ENCODE results near the gene SMAD3.

The SMAD3 gene

DNA sequence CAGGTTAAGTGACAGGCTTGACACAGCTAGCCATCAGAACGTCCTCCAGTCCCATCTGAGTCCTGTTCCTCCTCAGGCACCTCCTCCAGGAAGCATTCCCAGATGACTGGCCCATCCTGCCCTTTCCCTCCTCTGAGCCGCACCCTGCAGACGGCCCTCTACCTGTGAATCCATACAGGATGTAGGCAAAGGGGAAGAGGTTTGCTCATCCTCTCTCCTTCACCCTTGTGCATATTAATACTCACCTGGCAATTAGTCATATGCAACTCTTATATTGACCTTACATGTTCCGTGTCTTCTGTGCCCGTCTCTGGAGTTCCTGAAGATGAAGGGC, 61.9 kb downstream of the SMAD3 start:
- DNase-seq (ENCODE audit: low spot score), result no peak

DNA sequence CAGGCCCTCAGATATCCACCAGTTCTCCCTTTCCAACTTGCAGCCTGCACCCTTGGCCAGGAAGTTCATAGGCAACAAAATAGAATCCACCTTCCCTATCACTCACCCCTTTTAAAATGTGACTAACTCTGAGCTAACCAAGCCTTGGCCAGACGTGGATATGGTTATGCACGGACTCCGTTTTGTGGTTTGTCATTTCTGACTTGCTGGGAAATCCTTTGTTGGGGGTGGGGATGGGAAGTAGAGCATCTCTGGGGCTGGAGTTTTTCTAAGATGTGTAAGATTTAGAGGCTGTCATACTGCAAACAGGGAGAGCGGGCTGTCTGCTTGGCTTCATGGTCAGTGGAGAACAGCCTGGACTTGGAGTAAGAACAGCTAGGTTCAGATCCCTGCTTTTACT, 62.6 kb downstream of the SMAD3 start:
- DNase-seq (ENCODE audit: low spot score), result no peak

DNA sequence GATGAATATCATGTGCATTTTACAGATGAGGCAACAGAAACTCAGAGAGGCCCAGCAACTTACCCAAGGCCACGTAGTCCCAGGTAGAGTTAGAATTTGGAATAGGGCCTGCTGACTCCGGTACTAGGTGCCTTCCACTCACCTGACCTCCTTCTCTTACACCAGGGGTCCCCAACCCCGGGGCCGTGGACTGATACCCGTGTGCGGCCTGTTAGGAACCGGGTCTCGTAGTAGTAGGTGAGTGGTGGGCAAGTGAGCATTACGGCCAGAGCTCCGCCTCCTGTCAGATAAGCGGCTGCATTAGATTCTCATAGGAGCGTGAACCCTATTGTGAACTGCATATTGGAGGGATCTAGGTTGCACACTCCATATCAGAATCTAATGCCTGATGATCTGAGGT, 64.8 kb downstream of the SMAD3 start:
- DNase-seq (ENCODE audit: low spot score), result no peak

DNA sequence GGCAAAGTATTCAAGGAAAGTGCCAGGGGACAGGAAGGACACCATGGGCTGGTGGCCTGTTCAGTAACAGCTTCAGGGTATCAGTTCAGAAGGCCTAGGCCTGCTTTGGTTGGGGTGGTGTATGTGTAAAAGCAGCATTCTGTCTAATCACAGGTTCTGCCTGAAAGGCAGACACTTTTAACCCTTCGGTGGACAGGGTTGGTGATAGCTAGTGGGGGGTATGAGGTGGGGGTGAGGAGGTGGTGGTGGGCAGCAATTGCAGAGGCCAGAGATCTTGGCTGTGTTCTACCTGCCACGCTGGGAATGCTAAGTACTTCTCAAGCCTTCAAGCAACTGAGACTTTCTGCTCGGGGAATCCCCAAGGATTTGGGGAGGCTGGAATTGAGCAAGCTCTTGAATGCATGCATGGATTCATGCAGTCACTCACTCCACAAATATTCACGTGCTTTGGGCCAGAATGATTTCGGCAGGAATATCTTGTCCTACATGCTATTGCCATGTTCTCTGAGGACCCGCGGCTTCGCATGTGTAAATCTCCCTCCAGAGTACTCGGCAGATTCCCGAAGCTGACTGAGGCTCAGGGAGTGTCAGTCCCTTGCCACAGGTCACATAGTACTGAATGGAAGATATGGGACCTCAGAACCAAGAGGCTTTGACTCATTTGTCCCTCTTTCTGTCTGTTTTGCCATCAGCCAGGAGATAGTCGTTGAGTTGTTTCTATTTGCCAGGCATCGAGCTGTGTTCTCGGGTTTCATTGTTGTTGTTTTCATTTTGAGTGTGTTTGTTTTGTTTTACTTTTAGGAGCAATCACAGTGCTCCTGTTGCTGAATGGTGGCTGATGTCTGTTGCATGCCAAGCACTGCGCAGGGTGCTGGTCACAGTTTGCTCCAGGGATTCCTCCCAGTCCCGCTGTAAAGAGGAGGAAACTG, 65.5 kb downstream of the SMAD3 start:
- DNase-seq (ENCODE audit: low spot score), result no peak

DNA sequence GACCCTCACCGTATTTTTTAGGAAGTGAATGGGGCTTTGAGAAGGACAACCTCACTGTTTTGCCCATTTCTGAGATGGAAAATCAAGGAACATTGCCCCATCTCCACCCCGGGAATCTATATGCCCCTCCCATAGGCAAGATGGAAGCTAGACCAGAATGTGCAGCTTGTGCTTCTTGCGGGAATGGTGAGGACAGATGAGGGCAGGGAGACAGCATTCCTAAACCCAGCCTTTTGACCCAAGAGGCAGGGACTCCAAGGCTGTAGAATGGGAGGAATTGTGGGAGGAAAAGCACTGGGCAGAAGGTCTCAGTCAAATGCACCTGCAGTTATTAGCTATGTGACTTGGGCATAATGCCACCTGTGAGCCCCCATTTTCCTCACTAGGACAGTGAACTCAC, 66.9 kb downstream of the SMAD3 start:
- no peak for DNase-seq (ENCODE audit: low spot score)

DNA sequence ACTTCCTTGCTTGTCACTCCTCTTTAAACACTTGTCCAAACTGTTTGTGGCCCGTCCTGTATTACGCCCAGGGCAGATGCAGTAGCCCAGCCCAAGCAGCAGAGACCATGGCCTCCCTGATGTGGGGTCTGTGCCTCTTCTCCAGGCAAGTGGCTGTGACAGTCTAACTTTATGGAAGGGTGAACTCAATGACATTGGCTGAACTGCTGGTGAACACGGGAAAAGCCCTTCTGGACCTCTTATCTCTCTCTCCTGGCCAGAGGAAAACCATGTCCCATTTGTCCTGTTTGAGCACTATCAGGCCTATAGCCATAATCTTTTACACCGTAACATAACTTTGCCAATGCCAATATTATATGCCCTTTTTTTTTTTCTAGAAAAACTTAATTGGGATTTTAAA, 67.6 kb downstream of the SMAD3 start:
- DNase-seq (ENCODE audit: low spot score), result no peak

DNA sequence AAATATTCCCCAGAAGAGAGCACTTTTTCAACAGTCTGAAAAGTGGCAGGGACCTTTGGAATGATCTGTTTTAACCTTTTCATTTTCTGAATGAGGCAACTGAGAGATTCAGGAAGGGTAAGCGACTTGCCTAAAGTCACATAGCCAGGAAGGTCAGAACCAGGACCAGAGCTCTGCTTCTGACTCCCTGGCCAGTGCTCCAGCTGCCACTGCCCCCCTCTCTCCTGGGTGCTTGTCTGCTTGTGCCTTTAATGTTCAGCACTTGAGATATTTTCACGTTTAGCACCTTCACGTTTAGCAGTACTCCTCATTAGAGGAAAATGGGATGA, 68.3 kb downstream of the SMAD3 start:
- no peak for DNase-seq (ENCODE audit: low spot score)

DNA sequence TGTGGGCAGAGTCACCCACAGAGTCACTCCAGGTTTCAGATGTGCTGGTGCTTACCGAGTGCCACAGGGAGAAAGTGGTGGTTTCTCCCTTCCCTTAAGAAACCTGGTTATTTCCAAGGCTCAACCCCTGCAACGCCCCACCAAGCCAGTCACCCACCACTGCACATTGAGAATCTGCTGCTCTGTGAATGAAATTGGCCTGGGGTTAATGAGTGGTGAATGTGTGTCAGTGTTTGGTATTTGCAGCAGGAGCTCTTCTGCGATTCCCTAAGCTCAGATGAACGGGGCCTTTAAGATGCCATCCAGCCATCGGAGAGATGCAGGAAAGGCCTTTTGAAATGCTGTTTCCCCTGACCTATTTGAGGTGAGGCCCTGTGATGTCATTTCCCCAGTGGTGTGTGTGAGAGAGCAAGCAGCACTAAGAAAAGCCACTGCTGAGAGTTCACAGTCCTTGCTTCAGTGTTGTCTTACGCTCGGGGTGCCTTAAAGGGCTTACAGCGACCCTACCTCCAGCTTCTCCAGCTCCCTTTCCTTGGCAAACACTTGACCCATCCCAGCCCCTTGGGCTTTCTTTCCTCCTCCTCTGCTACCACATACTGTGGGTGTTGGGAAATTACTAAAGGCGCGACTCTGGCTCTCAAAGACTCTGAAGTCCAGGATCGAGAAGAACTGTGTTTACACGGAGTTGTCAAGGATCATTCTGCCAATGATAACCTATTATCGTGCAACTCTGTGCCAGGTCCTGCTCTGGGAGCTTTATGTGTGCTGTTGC, 68.9 kb downstream of the SMAD3 start:
- no peak for DNase-seq (ENCODE audit: low spot score)

DNA sequence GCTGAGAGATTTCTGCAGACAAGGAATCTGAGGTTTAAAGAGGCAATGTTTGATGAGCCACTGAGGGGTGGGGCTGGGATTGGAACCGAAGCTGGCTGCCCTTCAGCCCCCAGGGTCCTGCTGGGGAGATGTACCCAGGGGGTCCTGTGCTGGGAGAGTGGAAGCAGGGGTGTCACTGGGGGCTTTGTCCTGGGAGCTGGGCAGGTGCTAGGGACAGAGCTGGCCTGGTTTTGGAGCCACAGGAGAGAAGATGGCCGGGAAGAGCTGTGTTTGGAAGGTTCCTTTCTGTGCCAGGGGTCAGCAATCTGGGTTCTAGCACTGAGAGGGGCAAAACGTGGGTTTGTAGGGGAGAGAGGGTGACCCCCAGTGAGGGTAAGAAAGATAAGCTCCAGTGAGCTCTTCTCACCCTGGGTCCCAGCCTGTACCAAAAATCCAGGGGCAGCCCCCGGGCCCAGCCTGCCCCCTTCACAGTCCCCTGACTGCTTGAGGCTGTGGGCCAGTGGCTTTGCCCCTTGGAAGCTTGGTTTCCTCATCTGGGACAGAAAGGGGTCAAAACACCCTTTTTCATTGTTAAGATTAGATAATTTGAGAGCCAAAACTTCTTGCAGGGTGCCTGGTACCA, 69.6 kb downstream of the SMAD3 start:
- no peak for DNase-seq (ENCODE audit: low spot score)

DNA sequence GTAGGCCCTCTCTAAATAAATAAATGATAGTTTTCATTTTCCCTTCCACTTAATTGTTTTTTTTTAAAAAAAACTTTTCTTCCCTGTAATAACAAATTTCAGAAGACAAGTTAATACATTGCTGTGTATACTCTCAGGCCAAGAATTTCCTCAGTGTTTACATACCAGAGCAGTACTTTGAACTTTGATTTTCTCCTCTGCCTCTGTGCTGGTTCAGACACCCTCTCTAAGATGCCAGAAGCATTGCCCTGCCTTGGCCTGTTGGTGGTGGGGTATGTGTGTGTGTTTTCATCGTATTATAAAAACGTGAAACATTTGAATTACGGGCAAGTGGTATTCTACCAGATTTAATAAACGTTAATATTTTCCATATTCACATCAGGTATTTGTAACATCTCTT, 70.1 kb downstream of the SMAD3 start:
- no peak for DNase-seq (ENCODE audit: low spot score)

DNA sequence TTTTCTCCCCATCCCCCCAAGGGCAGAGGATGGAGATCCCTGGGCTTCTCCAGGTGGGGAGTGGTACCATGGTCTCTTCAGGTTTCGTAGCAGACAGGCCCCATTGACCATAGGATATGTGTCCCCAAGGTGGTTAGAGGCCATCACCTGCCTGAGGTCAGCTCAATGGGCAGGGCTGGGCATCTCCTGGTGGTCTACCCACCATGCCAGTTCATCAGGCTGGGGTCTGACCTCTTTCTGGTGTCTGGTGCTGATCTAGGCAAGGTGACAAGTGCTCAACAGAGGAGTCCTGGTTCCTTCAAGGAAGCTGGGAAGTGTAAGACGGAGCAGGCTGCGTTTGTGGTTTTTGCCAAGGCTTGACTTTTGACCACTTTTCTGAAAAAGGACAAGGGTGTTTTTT, 71.4 kb downstream of the SMAD3 start:
- no peak for DNase-seq (ENCODE audit: low spot score)

DNA sequence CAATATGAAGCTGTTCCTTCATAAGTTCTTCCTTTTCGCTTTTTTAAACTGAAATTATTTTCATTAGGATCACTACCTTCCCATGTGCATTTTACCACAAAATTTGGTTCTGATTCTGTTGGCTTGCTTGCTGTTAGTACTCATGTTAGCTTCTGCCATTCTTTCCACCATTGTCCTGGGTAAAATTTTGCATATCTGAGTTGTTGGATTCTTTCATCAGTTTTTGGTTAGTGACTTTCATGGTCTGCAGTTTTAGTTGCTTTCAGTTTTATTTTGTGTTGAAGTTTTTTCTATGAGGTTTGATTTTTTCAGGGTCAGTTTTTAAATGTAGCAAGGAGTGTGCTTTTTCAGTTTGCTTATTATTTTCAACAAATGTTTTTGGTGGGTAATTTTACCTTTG, 71.9 kb downstream of the SMAD3 start:
- no peak for DNase-seq (ENCODE audit: low spot score)

DNA sequence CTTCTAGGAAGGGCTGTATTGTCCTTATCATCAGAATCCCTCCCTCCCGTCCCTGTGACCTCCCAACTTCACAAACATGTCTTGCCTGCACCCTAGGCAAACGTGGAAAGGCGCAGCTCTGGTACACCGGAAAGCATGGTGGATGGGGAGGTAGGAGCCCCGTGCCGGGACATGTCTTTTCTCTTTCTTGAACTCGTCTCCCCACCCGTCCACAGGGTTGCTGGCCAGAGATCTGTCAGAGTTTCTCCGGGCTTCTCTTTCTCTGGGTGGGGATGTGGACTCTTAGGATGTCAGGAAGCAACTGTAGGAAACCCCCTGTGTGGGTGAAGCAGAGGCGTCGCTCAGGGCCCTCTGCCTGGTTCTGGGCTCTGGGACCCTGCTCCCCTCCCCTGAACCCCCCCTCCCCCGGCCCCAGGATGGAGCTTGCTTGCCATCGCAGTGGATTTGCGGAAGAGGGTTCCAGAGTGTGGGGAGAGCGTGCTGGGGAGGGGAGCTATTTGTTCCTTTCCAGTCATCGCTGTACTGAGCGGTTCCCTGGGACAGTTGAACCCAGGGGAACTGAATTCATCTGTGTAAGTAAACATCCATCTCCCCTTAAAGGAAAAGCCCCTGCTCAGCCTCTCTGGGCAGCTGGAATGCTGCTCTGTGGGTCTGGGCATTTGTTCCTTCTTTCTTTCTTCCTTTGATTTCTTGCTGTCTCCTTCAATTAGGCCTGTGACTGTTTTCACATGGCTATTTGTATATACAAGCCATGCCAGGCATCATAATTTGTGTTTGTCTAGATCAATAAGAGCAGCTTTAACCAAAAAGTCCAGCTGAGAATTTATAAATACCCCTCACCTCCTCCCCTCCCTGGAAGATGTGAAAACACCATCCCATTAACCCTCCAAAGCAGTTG, 72.8 kb downstream of the SMAD3 start:
- no peak for DNase-seq (ENCODE audit: low spot score)

DNA sequence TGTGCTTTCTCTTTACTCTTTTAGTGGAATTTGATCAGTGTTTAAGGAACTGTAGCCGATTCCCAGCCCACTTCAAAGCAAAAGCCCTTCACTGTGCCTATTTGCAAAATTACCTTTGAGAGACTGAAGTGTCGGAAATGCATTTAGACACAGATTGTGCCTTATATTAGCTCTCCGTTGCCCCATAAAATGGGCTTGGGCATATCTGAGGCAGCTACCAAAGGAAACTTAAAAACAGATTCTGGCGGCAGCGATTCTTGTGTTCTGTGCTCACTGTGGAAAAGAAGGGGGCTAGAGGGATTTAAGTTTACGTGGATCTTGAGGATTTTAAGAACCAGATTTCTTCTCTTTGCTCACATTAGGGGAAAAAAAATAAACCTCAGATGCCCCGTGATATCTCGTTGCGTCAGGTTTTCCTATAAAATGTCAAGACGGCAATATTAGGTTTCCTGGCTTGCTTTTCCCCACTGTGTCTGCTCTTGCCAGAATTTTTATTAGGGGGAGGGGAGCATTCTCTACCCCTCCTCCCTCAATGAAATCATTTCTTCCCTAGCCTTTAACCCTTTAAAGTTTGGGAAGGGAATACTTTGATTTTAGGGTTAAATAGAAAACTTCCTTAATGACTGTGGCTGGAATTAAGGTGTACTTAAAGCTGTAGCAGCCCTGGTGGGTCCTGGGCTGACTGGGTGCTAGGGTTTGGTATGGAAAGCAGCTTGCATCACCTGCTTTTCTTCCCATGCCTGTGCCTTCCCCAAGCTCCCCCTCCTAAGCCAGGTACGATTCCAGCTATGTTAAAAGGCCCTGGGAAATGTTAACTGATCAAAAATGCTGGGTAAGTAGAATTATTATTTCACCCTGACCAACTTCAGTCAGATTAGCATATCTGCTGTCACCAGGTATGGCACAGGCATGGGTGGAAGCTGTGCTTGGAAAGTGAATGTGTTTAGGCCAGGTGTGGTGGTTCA, 73.8 kb downstream of the SMAD3 start:
- no peak for DNase-seq (ENCODE audit: low spot score)

DNA sequence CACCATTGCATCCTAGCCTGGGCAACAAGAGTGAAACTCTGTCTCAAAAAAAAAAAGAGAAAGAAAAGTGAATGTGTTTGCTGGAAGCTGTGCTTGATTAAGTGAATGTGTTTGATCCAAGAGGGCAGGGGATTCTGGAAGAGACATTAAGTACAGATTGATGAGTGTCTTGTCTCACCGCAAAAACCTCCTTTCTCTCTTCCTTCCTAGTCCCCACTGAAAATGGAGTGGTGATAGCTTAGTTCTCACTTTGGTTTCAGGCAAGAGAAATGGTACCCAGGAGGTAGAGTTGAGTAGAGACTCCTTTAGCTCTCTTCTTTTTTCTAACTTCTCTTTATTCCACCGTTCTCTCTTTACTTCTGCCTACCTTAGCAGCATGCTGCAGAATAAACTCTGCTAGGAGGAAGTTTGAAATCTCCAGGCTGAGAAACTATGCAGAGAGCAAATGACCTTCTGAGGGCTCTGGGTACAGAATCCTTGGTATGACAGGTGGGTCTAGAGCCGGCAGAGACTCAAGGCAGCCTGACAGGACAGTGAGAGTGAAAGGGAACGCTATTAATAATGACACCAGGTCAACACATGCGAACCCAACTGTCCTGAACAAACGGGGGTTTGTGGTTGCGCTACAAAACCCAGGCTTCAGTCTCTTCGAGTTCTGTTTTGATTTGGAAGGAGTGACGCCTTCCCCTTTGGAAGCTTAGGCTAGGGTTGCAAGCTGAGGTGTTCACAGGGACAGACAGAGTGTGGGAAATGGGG, 74.9 kb downstream of the SMAD3 start:
- no peak for DNase-seq (ENCODE audit: low spot score)

DNA sequence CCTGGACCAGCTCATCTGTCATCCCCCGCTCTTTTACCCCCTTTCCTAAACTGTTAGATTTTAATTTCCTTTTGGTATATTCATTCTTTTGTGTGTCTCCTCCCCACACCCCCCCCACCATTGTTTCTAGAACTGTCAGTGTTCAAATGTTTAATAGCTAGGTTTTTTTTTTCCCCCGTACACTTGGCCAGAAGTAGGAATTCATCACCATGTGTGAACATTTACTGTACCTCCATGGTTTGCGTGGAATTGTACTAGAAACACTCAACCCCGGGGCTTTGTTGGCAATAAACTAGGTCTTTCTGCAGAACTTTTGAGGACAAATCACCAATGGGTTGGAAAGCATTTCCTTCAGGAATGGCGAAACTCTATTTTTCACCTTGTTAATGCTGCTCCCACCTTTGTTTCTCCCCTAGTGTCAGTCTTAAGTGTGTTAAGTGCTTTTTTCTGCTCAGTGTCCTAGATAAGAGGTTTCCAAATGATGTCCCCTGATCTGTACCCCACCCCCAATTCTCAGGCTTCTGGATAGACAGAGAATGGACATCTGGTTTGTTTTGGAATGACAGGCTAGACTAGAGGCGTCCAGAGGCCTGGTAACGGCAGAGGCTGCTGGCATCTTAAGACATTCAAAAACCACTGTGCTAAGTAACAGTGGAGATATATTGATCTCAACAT, 76.8 kb downstream of the SMAD3 start:
- no peak for DNase-seq (ENCODE audit: low spot score)

DNA sequence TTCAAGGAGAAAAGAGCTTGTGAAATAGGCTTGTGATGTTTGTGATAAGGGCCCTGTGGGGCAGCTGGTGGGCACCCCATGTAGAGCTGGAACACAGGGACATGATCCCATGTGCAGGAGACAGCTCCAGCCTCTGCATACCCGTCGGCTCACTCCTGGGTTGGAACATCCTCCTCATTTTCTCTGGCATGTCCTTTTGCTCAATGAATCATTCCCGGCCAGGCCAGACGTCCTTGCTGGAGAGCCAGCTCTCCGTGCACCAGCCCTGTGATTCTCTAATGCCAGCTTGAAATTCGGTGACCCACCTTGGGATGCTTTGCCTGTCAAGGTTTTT, 77.3 kb downstream of the SMAD3 start:
- no peak for DNase-seq (ENCODE audit: low spot score)

DNA sequence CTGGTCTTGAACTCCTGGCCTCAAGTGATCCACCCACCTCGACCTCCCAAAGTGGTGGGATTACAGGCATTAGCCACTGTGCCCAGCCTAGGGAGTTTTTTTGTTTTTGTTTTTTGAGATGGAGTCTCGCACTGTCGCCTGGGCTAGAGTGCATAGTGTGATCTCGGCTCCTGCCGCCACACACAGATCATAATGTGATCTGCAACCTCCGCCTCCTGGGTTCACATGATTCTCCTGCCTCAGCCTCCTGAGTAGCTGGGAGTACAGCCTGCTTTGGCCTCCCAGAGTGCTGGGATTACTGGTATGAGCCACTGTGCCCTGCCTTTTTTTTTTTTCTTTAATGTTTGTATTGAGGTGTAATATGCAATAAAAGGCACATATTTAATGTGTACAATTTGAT, 78.2 kb downstream of the SMAD3 start:
- DNase-seq (ENCODE audit: low spot score), result no peak

DNA sequence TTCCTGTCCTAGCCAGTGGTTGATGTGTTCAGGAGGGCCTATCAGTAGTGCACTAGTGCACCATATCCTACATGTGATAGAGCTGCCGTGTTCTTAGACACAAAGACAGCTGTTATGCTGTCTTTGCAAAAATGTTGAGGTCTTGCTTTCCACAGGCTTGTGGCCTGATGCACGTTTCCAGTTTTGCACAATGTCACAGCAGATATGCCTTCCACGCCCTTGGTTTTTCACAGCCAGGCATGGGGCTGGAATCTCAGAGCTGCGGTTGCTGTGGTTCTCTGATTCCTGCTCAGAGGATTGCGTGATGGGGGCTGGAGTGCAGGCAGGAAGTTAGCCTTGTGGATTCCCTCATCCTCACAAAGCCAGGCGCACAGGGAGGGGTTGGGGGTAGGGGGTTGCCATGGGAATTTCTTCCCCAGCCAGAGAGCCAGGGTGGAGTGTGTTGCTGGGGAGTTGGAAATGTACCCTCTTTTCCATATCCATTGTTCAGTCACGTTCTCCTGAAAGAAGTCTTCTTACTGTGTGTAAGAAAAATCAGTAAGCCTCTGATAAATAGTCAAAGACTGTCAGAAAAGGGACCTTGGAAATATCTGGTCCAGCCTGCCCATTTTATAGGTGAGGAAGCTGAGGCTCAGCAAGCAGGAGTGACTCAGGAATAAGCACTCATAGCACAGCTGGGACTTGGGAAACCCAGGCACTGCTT, 79.4 kb downstream of the SMAD3 start:
- no peak for DNase-seq (ENCODE audit: low spot score)

All from LoVo (cell line).